ENCODE measurements around the gene ZFP90. TPM values are rescaled to one million over a fixed set of nuclear protein-coding genes. Genes with fewer than 3 reads are reported as not detected.

The ZFP90 gene
- total and polyA plus RNA-seq, 3 donors from 2014 or later, result 19.9 to 49.1 (median 31.5) TPM

DNA sequence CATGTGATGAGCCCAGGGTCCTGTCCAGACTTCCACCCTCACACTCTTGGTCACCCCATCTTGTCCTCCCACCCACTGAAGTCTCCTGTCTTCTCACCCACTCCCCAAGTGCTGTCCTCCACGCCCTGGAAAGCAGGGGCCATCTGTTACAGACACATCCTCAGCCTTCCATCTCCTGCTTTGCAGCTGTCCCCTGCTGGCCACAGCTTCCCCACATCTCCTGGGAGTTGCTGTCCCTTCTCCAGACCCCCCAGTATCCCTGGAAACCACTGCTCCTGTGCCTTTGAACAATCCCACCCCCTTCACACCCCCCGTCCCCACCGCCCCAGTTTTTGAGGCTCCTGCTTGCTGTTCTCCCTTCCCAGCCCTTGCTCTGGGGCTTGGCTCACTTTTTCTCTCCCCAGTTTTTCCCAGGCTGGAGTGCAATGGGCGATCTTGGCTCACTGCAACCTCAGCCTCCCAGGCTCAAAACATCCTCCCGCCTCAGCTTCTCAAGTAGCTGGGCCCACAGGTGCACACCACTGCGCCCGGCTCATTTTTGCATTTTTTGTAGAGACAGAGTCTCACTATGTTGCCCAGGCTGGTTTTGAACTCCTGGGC is 30.4 kb upstream of the ZFP90 start:
- no peak overlapping the region for H3K4me3 ChIP-seq
- H3K36me3 ChIP-seq (ENCODE audit: low read depth, missing control alignments), result no peaks in the 10 kb centered on the region
- DNase-seq, result no peak
- intact Hi-C loops (cut with DNase I; ENCODE audit: low total_unique reads), result no loop called here
- WGBS, 2 donors, result 89 to 92% methylated on average over 7 of the region's 7 CpGs
- no peak overlapping the region for H3K27ac ChIP-seq
- H3K4me1 ChIP-seq, result peaks cover 5% of the 10 kb centered on the region
- TF ChIP-seq CTCF (IDR thresholded peaks at IDR 0.05) (no peak), POLR2A (IDR thresholded peaks at IDR 0.05) (no peak)
- H3K27me3 ChIP-seq, result no peaks in the 10 kb centered on the region
- H3K9me3 ChIP-seq, result no peaks in the 10 kb centered on the region

- intact Hi-C loops (cut with DNase I; ENCODE audit: low total_unique reads), result no loop called here
- no peak for DNase-seq
- H3K4me1 ChIP-seq, result peaks cover 5% of the 10 kb centered on the region
- no peaks in the 10 kb centered on the region for H3K9me3 ChIP-seq
- no peak overlapping the region for H3K27ac ChIP-seq
- no peaks in the 10 kb centered on the region for H3K27me3 ChIP-seq
- no peak overlapping the region for H3K4me3 ChIP-seq
- TF ChIP-seq CTCF (IDR thresholded peaks at IDR 0.05), result no peak
- TF ChIP-seq POLR2A (IDR thresholded peaks at IDR 0.05), result no peak
- H3K36me3 ChIP-seq (ENCODE audit: low read depth, missing control alignments), result no peaks in the 10 kb centered on the region
- WGBS, 2 donors, result 90 to 92% methylated on average over 5 to 6 of the region's 6 CpGs
These were observed 29.7 kb upstream of the ZFP90 start for GRCh38 chr16:68509381-68509780.

GRCh38 chr16:68510775-68511174 is 28.3 kb upstream of the ZFP90 start:
- no peak for DNase-seq
- Histone ChIP-seq H3K4me3 (no peak overlapping the region), H3K36me3 (ENCODE audit: low read depth, missing control alignments) (no peaks in the 10 kb centered on the region), H3K9me3 (no peaks in the 10 kb centered on the region), H3K27ac (no peak overlapping the region), H3K4me1 (peaks cover 5% of the 10 kb centered on the region), H3K27me3 (no peaks in the 10 kb centered on the region)
- WGBS, 2 donors, result 96% methylated on average over 3 of the region's 3 CpGs
- TF ChIP-seq POLR2A (IDR thresholded peaks at IDR 0.05), result no peak
- TF ChIP-seq CTCF (IDR thresholded peaks at IDR 0.05), result no peak
- intact Hi-C loops (cut with DNase I; ENCODE audit: low total_unique reads), result loop anchor here (10.0 kb wide), 1 partner anchor 146 kb away; no protein-coding TSS in a partner anchor

GRCh38 chr16:68512183-68512582 is 26.9 kb upstream of the ZFP90 start:
- WGBS, 2 donors, result 64 to 72% methylated on average over 7 to 8 of the region's 8 CpGs
- intact Hi-C loops (cut with DNase I; ENCODE audit: low total_unique reads), result loop anchor here (10.0 kb wide), 1 partner anchor 147 kb away; no protein-coding TSS in a partner anchor
- no peaks in the 10 kb centered on the region for H3K27me3 ChIP-seq

More at GRCh38 chr16:68512183-68512582, 26.9 kb upstream of the ZFP90 start:
- Histone ChIP-seq H3K4me1 (peaks cover 5% of the 10 kb centered on the region), H3K9me3 (no peaks in the 10 kb centered on the region), H3K27ac (no peak overlapping the region), H3K36me3 (ENCODE audit: low read depth, missing control alignments) (no peaks in the 10 kb centered on the region), H3K4me3 (no peak overlapping the region)
- no peak for DNase-seq
- TF ChIP-seq POLR2A (IDR thresholded peaks at IDR 0.05), result no peak
- no peak for TF ChIP-seq CTCF (IDR thresholded peaks at IDR 0.05)

Data from testis (tissue), 3 donors.